ENCODE measurements around the gene CMTR1.
"Not testable (repeated sequence)": the region's sequence is repeated elsewhere in the genome, so short reads cannot be mapped to it uniquely, and the experiment has no call there.

Gene CMTR1

DNA sequence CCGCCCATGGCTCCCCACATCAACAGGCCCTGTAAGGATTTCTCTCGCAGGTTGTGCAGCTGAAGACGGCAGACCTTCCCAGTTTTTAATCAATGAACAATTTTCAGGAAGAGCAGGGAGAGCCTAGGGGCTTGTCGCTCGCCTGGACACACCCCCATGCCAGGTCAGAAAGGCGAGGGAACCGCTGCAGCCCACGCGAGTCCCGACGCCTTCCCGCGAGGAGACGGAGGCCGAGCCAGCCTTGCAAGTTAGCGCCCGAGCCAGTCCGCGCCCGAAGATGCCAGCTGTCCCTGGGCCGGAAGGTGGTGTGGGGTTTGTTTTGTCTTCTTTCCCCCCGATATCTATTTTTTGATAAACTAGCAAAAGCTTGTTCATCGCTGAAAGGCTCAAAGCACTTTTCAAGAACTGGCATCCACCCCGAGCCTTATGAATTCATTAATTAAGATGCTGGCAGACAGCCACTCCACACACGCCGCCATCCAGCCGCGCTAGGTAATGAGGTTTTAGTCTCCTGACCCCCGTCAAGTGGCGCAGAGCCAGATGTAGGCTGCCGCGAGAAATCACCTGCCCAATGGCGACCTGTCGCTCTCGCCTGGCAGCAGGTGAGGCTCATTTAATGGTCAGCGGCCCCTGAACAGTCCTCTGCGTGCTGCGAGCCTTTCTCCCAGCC is 60.1 kb downstream of the CMTR1 start:
- peak; percentile 53 for DNase-seq

- DNase-seq, result no peak
Measured at GRCh38 chr6:37493661-37493995, 60.6 kb downstream of the CMTR1 start.

GRCh38 chr6:37495244-37495934 is 62.4 kb downstream of the CMTR1 start:
- DNase-seq, result no peak

- no peak for DNase-seq
Measured at GRCh38 chr6:37496951-37497885, 64.2 kb downstream of the CMTR1 start.

- DNase-seq, result peak; percentile 98
Measured at GRCh38 chr6:37499433-37500293, 66.6 kb downstream of the CMTR1 start, which contains the start of gene CCDC167. Gene CCDC167, minus strand, starts transcription at chr6:37499893. Its CDS starts 30 bp downstream, at chr6:37499863.

- DNase-seq, result no peak
Measured at GRCh38 chr6:37500294-37500608, 67.2 kb downstream of the CMTR1 start.

GRCh38 chr6:37500904-37501303 is 67.9 kb downstream of the CMTR1 start:
- not testable (repeated sequence) for DNase-seq

DNA sequence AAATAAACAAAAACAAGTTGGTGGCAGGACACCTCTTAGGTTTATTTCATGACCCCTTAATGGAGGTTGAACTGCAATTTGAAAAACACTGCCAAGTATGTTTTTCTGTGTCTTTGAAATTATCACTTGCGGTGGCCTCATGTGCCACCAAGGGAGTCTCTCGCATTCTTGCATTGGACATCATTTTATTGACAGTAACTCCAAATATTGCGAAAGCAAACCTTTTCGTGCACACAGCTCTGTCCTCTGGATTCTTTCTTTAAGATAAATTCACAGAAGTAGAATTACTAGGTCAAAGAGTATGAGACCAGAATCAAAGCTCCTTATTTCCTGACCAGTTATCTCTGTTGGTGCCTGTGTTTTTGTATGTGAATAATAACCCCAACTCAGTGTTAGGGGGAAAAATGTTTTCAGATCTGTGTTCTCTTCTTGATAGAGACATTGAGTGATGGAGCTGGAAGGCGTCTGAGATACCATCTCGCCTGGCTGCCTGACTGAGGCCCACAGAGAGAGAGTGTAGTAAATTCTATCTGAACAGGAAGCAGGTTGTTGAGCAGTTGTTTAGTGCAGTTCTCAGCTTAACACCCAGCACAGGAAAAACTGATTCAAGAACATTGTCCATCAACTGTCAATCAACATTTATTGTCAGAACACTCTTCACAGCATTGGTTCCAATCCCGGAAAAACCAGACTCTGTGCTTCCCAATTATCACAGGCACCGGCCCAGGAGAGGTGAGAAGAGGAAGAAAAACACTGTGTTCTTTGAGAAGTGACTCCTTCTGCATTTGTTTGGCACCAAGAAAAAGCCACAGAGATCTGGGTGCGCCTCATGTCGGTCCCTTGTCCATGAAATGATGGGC is 68.8 kb downstream of the CMTR1 start:
- no peak for DNase-seq

DNA sequence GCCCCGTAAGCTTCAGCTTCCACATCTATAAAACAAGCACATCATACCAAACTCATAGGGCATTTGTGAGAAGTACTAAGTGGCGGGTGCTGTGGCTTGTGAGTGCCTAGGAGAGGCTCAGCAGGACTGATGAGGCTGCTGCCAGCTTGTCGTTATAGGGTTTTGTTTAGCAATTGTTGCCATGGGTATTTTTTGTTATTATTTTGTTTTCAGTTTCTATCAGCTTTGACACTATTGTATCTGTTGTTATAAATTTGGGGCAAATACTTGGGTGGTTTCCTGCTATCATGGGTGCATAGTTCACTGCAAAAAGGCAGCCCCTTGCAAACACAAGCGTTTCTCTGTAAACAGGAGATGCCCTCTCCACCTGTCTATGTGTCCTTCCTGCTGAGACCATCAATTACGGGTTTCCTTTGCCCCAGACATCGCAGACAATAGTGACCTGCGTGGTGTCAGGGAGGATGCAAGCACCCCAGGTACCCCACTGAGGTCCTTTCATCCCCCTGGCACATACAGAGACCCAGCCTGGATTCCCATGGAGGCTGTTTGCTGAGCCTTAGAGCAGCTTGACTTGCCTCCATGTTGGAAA is 69.8 kb downstream of the CMTR1 start:
- peak; percentile 55 for DNase-seq

- DNase-seq, result peak; percentile 82
Measured at GRCh38 chr6:37503309-37503965, 70.4 kb downstream of the CMTR1 start.

DNA sequence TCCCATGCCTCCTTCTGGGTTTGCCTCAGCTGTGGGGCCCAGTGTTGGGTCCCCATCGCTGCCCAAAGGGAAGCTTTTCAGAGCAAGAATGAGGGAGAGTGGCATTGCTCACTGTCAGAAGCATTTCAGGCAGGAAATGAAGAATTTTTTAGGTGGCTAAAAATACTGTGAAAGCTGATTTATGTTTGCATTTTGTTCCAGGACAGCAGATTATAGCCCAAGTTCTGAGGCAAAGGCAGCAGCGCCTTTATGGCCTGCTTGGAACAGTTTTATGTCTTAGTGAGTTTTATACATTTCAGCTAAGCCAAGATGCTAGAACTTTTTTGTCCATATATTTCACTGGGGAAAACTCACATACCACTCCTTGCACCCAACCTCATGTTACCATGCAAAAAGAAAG is 71.0 kb downstream of the CMTR1 start:
- no peak for DNase-seq

GRCh38 chr6:37506479-37506878 is 73.5 kb downstream of the CMTR1 start:
- no peak for DNase-seq

DNA sequence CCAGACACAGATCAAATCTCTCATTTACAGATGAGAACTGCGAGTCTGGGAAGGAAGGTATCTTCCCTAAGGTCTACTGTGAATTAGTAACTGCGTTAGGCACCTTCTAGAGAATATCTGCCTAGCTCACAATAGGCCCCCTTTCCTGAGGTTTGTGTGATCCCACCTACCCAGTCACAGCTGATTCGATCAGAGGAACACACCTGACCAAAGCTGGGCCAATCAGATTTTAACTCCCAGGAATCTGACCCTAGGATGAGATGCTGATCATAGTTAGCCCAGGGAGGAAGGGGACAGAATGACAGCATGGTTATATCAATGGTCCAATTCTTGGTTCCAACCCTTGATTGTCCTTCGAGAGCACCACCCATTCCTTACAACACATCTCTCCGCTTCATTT is 74.1 kb downstream of the CMTR1 start:
- no peak for DNase-seq

GRCh38 chr6:37507690-37508421 is 74.8 kb downstream of the CMTR1 start:
- no peak for DNase-seq

GRCh38 chr6:37511201-37511600 is 78.2 kb downstream of the CMTR1 start:
- no peak for DNase-seq

DNA sequence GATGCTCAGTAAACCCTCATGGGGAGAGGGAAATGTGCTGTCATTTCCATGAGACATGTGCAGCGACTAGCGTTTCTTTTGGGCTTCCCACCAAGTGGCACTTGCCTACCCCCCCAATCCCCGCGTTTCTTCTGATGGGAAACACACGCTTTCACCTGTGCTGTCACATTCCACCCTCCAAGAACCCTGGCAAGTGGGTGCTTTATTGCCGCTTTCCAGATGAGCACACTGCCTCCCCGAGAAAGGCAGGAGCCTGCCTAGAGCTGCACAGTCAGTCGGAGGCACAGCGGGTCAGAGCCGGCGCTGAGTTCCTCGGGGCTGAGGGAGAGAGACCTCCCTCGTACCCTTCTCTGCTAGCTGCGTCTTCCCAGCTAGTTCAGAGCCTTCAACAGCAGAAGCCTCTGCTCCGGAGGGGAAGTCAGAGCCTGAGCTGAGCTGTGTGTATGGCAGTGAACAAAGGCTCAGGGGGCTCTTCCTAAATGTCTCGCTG is 78.9 kb downstream of the CMTR1 start:
- no peak for DNase-seq

GRCh38 chr6:37512400-37513011 is 79.5 kb downstream of the CMTR1 start:
- DNase-seq, result no peak

GRCh38 chr6:37513155-37513554 is 80.1 kb downstream of the CMTR1 start:
- no peak for DNase-seq

DNA sequence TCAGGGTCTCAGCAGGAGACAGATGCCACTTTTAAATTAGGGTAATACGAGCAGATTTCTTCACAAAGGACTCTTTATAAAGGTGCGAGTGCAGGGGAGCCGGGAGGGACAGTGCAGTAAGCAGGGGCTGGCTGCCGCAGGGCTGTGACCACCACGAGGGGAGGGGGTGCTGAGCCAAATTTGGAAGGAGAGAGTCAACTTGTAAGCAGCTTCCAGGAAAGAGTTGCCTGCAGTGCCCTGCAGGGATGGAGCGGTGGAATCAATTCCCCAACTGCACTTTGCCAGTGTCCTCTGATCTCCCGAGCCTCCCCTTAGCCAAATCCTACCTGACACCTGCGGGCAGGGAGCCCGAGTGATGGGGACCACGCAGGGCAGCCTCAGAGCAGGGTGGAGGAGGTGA is 80.6 kb downstream of the CMTR1 start:
- DNase-seq, result no peak

Data from NCI-H1694 treated with DMSO at 0.1 percent for 48 hours (cell line).